ENCODE data around the gene TMEM259. TPM values are rescaled to one million over a fixed set of nuclear protein-coding genes. Genes with fewer than 3 reads are reported as not detected.

TMEM259 gene
- total and polyA plus RNA-seq, 2 of the 13 experiments (the other 11 are each of a cell fraction or from before 2014, with no cell fraction given) = 64.7 to 164 TPM

DNA sequence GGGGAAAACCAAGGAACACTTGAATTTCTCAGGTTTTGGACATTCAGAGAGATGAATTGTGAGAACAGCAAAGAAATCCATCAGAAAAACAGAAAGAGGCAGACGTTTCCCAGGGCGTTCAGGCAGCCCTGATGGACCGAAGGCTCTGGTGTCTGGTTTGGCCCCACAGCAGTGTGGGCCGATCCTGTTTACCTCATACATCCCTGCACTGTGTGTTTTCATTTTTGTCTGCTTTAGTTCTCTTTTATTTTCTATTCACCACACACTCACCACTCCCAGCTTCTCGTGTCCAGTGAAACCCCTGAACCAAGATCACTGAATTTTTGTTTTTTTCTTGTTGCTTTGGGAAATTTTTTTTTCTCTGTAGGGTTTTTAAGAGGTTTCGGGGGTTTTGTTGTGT lies 48.6 kb downstream of the TMEM259 start:
- FAIRE-seq (no peak), DNase-seq (ENCODE audit: low spot score) (no peak), ATAC-seq (no peak)
- H3K4me1 ChIP-seq (ENCODE audit: insufficient read depth, low read length) = no peaks in the 10 kb centered on the region
- intact Hi-C loops (cut with micrococcal nuclease; ENCODE audit: unreplicated experiment) = no loop called here
- H4K20me1 ChIP-seq (ENCODE audit: insufficient read depth, low read length) = no peaks in the 10 kb centered on the region
- POLR2A ChIA-PET = interaction anchor here (0.9 kb wide), 1 partner anchor 19 kb away, joined by 3 read pairs; no protein-coding TSS in a partner anchor
- H3K4me2 ChIP-seq (ENCODE audit: low read depth, low read length) = no peak overlapping the region
- H3K79me2 ChIP-seq (ENCODE audit: insufficient read depth, low read length) = no peaks in the 10 kb centered on the region
- no peaks in the 10 kb centered on the region for H3K9me3 ChIP-seq (ENCODE audit: low read length)
- peaks cover 30 to 34% of the 10 kb centered on the region in 2 experiments for H3K36me3 ChIP-seq (replicated peaks in 1 of 2; ENCODE audit: control insufficient read depth in 1 of 2, insufficient read depth in 2 of 2, low read length in 2 of 2)
- H3K9ac ChIP-seq (ENCODE audit: insufficient read depth, low read depth, low read length) = no peak overlapping the region
- H2AFZ ChIP-seq (ENCODE audit: low read length) = no peak overlapping the region
- no peaks in the 10 kb centered on the region for H3K27me3 ChIP-seq (ENCODE audit: control insufficient read depth in 1 of 2, insufficient read depth in 2 of 2, low read length in 2 of 2)
- TF ChIP-seq KDM1A (CRISPR knock-in tag; IDR thresholded peaks at IDR 0.05) = no peak
- TF ChIP-seq HDAC6 (IDR thresholded peaks at IDR 0.05; ENCODE audit: low read depth, low read length) = no peak
- TF ChIP-seq HNF4A (CRISPR knock-in tag; IDR thresholded peaks at IDR 0.05) = no peak
- no peak for TF ChIP-seq RARG (CRISPR knock-in tag; IDR thresholded peaks at IDR 0.05; ENCODE audit: low read depth)
- TF ChIP-seq ZNF572 (CRISPR knock-in tag; IDR thresholded peaks at IDR 0.05) = no peak
- no peak for TF ChIP-seq NR3C1 (CRISPR knock-in tag; IDR thresholded peaks at IDR 0.05)
- TF ChIP-seq ZNF484 (CRISPR knock-in tag; IDR thresholded peaks at IDR 0.05; ENCODE audit: borderline replicate concordance, low read depth) = no peak
- TF ChIP-seq ZNF598 (CRISPR knock-in tag; IDR thresholded peaks at IDR 0.05; ENCODE audit: borderline replicate concordance) = no peak
- no peak for TF ChIP-seq MAFK (conservative IDR thresholded peaks at IDR 0.05 in 1 of 2, IDR thresholded peaks at IDR 0.05 in 1 of 2; ENCODE audit: low read length in 2 of 2)
- TF ChIP-seq TSC22D2 (CRISPR knock-in tag; IDR thresholded peaks at IDR 0.05; ENCODE audit: borderline replicate concordance) = no peak
- no peak for TF ChIP-seq ETS1 (CRISPR knock-in tag; IDR thresholded peaks at IDR 0.05)
- TF ChIP-seq HDAC1 (CRISPR knock-in tag; IDR thresholded peaks at IDR 0.05) = no peak
- no peak for TF ChIP-seq U2AF2 (IDR thresholded peaks at IDR 0.05; ENCODE audit: low read depth, low read length)
- TF ChIP-seq ZSCAN31 (CRISPR knock-in tag; IDR thresholded peaks at IDR 0.05; ENCODE audit: low read depth) = no peak
- in situ Hi-C loops (cut with HindIII; ENCODE audit: extremely low pct_ligation_motif_present, low pct_unique_long_range_greater_than_20kb) = no loop called here
- H3K27ac ChIP-seq (ENCODE audit: extremely low read length, insufficient read depth, low read length) = no peak overlapping the region
- WGBS (ENCODE audit: low lambda C conversion rate) = 97% methylated on average over 6 of the region's 6 CpGs
- no TSS peak for BruUV-seq (replicated peaks)
- CTCF ChIA-PET (ENCODE audit: low intra/inter-chr PET ratio, low total read pairs) = no interaction called here
- no peak overlapping the region for H3K4me3 ChIP-seq (replicated peaks in 1 of 3; ENCODE audit: insufficient read depth in 1 of 3, low read depth in 2 of 3, low read length in 3 of 3)

Measured in HepG2 (cell line).